ENCODE data around the gene GPR37L1.

DNA sequence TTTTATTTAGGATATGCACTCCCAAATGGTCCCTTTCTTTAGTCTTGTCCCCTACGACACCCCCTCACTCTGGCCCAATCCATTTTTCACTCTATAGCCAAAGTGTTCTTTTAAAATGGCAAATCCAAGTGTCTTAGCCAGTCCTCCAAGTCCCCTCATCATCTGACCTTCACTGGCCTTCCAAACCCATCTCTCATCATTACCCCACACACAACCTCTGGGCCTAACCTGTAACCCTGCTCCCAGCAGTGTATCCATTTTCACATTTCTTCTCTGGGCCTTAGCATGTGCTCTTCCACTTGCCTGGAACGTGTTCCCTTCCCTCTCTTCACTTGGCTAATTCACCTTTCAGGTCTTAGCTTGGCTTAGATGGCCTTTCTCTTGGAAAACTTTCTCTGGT is 28.3 kb downstream of the GPR37L1 start:
- TF ChIP-seq TAF1 (IDR thresholded peaks at IDR 0.05; ENCODE audit: borderline replicate concordance, low read depth, low read length) (no peak), POLR2A (IDR thresholded peaks at IDR 0.05; ENCODE audit: low read depth, low read length) (no peak), POLR2AphosphoS5 (IDR thresholded peaks at IDR 0.05; ENCODE audit: low read depth, low read length) (0 out of 2 replicates have a peak, but pooled peaks have one; percentile 23)

All from GM12892 (cell line).